ENCODE results near the gene TRMT6. TPM values are rescaled to one million over a fixed set of nuclear protein-coding genes. Genes with fewer than 3 reads are reported as not detected.

Gene TRMT6, protein sequence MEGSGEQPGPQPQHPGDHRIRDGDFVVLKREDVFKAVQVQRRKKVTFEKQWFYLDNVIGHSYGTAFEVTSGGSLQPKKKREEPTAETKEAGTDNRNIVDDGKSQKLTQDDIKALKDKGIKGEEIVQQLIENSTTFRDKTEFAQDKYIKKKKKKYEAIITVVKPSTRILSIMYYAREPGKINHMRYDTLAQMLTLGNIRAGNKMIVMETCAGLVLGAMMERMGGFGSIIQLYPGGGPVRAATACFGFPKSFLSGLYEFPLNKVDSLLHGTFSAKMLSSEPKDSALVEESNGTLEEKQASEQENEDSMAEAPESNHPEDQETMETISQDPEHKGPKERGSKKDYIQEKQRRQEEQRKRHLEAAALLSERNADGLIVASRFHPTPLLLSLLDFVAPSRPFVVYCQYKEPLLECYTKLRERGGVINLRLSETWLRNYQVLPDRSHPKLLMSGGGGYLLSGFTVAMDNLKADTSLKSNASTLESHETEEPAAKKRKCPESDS
- 8.7 and 17.3 TPM in 2 replicates for total RNA-seq (2014; rRNA removed; shearing (Covaris generic))

DNA sequence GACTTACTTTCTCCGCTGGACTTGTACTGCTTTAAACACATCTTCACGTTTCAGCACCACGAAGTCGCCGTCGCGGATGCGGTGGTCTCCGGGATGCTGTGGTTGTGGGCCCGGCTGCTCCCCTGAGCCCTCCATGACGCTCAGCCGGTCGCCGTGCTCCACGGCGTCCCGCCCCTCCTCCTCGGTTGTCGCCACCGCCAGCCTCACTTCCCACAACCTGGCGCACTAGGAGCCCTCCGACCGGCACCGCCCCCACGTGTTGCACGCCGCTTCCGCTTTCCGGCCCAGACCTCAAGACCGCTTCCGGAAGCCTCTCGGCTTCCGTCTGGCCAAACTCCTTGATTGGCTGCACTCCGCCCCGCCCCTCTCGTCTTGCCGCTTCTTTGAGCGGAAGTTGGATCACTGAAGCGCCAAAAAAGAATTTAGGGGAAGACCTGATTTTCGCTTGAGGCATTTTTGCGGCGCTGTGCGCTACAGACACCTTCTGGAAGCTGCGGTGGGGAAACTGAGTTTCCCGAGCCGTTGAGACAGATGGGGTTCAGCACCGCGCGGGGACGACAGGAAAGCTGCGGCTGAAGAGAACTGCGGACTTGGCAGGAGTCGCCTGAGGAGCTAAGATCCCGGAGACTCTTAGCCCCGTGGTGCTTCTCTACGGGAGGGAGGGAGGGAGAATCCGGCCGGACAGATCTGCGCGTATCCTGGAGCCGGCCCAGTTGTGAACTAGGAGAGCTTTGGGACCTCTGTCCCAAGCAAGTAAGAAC is at the start of gene TRMT6, which contains the start of gene MCM8:
Gene TRMT6 (minus strand): TSS at position 263 of the 761 bp plus-strand sequence. CDS start 128 bp downstream, at position 135.
Gene MCM8 (plus strand): TSS at position 382 of the 761 bp plus-strand sequence. CDS start 1,364 bp downstream, outside the sequence.
- DNase-seq (ENCODE audit: low spot score) = peak; percentile 96

DNA sequence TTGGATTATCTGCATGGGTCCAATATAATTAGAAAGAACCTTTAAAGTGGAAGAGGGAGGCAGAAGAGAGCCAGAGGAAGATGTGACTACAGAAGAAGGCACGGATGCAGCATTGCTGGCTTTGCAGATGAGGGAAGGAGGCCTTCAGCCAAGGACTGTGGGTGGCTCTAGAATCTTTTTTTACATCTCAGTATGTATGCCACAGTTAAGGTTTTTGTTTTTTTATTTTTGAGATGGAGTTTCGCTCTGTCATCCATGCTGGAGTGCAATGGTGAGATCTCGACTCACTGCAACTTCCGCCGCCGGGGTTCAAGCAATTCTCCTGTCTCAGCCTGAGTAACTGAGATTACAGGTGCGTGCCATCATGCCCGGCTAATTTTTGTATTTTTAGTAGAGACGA is 49.5 kb upstream of the TRMT6 start:
- no peak for DNase-seq (ENCODE audit: low spot score)

DNA sequence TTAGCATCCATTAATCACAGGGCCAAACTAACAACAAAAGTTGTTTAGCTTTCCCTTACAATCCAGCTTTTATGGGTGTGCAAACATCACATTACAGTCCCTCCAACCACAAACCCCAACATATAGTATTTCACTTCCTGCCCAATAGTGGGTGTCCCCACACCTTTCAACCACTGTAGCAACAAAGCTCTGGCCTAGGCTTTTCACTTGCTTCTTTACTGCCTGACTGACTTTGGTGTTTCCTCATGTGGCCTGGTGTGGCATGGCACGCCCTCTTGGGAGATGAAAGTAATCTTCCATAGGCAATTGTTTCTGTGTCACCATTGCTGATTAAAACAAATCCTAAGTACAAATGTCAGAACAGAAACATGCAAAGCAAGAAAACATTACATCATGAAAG is 46.4 kb upstream of the TRMT6 start:
- peak; percentile 14 for DNase-seq (ENCODE audit: low spot score)

DNA sequence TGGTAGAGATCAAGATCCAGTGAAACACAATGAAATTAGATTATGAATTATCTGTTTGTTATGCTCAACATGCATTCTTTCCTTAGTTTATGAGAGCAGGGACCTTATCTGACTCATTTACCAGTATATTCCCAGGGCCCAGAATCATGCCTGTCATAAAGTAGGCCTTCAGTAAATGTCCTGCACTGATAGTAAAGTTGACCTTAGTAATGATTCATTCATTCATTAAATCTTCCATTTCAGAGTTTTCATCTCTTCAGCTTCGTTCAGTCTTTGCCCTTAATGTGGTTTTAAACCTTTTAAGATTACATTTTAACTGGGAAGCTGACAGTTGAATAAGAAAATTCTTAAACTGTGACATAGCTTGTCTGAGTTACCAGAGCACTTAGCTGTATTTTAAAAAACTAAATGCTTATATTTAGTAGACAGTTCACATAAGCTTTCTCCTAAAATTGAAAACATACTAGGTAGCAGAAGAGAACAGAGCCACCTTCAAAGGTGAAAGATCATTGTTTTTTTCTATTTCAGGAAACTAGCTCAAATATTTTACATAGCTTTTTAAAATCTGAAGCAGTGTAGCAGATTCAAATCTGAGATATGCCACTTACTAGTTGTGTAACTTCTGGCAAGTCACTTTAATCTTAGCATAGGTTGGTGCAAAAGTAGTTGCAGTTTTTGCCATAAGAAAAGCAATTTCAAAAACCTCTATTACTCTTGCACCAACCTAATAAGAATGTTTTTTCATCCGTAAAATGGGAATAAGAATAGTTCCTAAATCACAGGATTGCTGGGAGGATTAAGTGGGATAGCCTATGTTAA is 41.5 kb upstream of the TRMT6 start:
- no peak for DNase-seq (ENCODE audit: low spot score)

DNA sequence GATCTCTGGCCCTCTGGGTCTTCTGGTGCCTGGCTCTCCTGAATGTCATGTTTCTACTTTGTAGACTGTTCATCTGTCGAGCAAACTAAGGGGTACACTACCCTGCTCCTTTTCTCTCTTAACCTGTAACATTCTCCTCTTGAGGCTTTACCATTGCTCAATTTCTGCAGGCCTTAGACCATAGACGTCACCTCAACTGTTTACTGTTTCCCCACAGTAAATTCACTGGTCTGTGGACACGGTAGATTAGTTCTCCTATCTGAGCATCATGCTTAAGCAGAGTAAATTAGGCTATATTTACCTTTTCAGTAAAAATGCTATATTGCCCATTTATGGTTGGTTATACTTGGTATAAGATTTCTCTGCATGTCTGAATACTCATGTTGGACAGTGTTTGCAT is 40.6 kb upstream of the TRMT6 start:
- no peak for DNase-seq (ENCODE audit: low spot score)

DNA sequence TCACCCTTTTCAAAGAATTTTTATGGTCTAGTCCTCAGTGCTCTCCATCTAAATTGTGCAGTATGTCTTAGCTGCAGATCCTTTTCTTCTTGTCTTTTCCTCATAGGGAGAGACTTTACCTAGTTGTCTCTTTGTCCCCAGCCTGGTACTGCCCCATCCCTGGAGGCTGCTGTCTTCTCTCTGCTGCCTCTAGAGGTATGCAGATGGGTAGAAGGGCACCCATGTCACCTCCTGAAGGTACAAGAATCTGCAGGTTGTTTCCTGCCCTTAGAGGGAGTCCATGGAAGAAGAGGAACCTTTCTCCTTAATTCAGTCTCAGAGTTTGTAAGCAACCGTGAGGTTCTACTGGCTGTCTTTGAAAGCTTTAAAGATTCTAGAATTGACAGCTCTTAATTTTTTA is 39.2 kb upstream of the TRMT6 start:
- no peak for DNase-seq (ENCODE audit: low spot score)

DNA sequence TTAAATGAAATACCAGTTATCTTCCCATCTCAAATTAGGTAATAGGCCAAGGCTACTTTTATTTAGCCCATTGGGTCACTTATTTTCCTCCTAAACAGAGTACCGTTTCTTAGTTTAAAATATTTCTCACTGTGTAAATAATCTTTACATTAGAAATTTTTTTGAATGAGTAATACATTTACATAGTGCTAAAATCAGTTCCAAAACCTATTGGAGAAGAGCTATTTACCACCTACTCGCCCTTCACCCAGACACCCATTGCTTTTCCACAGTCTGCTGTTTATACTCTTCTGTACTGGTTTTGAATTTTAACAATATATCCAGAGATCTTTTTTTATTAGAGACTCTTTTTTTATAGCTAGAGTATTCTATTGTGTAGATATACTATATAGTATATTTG is 37.0 kb upstream of the TRMT6 start:
- DNase-seq (ENCODE audit: low spot score) = no peak

DNA sequence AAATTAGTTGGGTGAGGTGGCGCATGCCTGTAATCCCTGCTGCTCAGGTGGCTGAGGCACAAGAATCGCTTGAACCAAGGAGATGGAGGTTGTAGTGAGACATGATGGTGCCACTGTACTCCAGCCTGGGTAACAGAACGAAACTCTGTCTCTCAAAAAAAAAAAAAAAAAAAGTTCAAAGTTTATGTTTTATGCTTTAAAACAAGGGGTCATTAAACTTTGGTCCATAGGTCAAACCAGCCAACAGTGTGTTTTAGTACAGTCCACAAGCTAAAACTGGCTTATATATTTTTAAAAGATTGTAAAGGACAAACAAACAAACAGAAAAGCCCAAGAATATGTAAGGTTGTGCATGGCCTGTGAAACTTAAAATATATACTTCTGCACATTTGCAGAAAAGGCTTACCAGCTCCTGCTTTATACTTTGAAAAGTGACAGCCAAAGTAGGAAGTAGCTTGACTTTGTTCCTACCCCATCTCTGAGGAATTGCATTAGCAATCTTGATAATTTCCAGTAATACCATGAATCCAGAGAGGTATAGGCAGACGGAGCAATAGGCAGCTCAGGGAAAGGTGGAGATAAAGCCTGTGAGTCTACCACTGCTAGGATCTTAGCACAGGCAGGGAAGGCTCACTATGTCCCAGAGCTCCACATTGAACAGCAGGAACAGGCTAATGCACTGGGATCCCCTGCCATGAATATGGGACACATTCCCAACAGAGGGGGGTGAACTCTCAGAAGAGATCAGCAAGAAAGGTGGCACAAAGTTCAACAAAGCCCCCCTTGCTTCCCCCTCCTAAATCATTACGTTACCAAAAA is 30.6 kb upstream of the TRMT6 start:
- DNase-seq (ENCODE audit: low spot score) = no peak

DNA sequence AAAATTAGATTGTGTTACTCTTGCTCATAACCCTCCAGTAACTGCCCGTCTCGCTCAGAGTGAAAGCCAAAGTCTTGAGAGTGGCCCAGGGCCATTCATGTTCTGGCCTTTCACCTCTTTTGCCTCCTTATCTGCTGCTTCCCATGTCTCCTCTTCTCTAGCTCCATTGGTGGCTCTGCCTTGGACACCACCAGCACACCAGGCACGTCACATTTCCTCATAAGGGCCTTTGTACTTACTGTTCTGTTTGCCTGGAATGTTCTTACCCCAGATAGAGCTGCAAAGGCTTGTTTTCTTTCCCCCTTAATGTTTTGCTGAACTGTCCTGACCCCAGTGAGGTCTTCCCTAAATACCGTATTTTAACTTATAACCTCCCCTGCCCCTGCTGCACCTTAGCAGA is 29.5 kb upstream of the TRMT6 start:
- no peak for DNase-seq (ENCODE audit: low spot score)

DNA sequence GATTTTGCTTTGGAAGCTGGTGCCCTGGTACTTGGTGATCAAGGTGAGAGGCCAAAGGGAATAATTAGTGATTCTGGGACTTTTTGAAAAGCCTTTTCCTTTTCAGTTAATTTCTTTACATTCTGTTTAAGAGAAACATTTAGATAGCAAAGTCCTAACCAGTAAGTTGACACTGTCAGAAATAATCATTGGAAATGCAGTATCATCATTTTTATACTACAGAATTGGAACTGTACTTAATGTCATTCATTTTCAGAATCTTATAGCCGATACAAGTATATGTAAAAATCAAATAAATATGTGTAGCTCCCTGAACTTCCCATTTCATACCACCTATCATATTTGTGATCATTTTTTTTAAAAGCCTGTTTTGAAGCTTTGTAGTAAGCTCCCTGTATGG is 27.6 kb upstream of the TRMT6 start:
- DNase-seq (ENCODE audit: low spot score) = no peak

DNA sequence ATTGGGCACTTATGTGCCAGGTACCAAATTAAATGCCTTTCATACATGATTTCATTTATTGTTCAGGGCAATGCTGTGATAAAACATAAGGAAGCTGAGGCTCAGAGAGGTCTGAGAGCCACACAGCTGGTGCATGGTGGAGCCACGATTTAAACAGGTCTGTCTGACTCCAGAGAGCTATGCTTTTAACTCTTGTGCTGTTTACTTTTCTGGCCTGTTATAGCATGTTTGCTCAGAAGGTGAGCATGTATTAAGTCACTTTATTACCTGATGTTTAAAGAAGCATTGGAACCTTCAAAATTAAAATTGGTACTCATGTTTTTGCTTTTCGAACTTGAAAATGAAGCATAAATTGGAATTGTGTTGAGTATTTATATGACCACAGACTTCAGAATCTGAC is 26.9 kb upstream of the TRMT6 start:
- DNase-seq (ENCODE audit: low spot score) = no peak

DNA sequence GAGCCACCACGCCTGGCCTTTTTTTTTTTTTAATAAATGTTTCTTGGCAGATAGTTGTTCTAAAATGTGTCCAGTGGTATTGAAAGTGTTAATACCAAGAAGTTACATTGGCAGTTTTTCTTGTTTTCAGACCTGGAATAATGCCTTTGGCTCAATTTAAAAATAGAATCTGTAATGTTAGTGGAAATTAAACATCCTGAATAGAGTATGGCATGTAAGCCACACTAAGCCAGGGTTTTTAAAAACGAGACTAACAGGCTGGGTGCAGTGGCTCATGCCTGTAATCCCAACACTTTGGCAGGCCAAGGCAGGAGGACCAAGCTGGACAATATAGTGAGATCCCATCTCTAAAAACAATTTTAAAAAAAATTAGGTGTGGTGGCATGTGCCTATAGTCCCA is 25.4 kb upstream of the TRMT6 start:
- DNase-seq (ENCODE audit: low spot score) = no peak

DNA sequence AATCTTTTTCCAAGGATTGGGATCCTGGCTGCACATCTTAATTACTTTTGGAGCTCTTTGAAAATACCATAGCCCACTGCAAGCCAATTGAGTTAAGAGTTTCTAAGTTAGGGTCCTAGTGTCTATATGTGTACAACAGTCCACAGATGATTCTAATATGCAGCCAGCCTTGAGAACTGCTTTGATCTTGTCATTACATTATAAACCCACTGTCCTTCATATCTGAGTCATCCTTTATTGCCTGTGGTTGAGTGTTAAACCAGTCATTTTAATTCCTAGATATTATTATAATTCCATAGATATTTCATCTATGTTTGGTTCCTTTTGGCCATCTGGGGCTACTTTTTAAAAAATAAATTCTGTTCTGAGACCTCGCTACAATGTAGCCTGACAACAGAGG is 24.2 kb upstream of the TRMT6 start:
- DNase-seq (ENCODE audit: low spot score) = no peak

DNA sequence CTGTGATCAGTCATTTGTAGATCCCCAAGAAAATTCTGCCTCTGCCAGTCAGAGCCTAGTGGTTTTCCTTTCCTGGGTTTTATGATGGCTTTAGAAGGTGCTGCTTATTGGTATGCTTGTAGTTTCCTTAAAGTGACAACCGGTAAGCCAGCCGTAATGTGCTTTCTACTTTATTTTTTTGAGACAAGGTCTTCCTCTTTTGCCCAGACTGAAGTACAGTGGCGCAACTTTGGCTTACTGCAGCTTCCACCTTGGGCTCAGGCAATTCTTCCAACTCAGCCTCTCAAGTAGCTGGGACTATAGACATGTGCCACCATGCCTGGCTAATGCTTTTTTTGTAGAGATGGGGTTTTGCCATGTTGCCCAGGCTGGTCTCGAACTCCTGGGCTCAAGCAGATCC is 23.6 kb upstream of the TRMT6 start:
- DNase-seq (ENCODE audit: low spot score) = no peak

DNA sequence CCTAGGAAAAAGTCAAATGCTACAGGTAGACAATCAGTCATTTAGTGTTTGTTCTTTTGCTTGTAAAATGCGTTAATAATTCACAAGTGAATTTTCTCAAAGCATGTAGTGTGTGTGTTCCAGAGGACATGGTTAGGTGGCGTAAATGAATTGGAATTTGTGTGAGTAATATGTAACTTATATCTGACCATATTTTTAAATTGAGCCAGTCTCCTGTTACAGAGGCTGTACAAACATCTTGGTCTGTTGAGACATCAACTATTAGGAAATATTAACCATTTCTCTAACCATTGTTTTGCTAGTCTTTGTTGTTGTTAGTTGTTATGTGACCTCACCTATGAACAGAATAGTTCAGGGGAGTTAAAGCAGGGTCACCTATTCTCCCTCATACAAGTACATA is 22.8 kb upstream of the TRMT6 start:
- no peak for DNase-seq (ENCODE audit: low spot score)

DNA sequence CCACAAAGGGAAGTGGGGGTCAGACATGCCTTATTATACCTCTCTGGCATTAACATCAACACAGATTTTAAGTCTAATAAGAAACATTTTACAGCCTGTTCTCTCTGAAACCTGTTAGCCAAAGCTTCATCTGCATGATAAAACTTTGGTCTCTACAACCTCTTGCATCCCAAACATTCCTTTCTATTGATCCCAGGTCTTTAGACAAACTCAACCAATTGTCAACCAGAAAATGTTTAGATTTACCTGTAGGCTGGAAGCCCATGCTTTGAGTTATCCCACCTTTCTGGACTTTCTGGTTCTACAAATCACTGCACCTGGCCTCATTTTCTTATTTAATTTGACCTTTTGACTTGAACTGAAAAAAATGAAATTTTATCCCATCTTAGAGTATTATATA is 20.9 kb upstream of the TRMT6 start:
- DNase-seq (ENCODE audit: low spot score) = no peak

DNA sequence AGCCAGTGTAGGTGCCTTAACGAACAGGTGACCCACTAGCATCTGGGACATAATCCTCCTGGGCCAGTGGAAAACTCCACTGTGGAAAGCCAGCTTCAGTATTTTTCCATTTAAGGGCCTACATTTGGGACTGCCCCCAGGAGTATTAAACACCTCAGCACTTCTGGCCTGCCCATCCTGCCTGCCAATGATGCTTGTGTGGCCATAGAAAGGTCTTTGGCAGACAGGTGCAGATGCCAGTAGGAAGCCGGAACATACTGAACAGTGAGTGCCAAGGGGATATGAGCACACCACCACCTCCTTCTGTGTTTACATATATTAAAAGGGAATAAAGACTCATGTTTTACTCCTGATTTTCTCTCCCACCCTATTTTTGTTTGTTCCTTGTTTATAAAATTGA is 20.0 kb upstream of the TRMT6 start:
- DNase-seq (ENCODE audit: low spot score) = no peak

DNA sequence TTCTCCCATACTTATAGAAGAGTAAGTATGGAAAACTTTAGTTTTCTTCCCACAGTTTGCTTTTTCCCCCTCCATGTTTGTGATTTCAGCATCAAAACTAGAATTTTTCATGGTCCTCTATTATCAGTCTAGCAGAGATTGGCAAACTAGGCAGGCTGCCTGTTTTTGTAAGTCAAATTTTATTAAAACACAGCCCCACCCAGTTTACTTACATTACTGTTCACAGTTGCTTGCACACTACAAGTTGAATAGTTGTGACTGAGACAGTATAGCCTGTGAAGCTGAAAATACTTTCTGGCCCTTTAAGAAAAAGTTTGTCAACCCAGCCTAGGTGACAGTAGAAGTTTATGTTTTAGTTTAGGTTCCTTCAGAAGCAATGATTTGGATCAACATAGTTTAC is 19.6 kb upstream of the TRMT6 start:
- DNase-seq (ENCODE audit: low spot score) = no peak

DNA sequence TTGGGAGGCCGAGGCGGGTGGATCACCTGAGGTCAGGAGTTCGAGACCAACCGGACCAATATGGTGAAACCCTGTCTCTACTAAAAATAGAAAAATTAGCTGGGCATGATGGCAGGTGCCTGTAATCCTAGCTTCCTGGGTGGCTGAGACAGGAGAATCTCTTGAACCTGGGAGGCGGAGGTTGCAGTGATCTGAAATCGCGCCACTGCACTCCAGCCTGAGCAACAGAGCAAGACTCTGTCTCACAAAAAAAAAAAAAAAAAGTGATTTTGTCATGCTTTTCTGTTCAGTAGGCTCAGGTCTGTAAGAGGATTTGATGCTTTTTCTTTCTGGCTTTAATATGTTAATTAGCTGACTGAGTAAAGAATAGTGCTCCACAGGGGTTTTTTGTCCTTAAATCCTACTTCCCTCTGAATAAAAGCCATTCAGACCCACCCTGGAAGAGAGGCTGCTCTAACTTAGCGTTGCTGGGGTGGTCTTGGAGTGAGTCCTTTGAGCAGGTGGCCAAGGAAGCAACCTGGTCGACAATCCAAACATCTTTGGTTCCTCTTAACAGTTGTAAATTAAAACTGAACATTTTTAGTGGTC is 19.1 kb upstream of the TRMT6 start:
- DNase-seq (ENCODE audit: low spot score) = no peak

DNA sequence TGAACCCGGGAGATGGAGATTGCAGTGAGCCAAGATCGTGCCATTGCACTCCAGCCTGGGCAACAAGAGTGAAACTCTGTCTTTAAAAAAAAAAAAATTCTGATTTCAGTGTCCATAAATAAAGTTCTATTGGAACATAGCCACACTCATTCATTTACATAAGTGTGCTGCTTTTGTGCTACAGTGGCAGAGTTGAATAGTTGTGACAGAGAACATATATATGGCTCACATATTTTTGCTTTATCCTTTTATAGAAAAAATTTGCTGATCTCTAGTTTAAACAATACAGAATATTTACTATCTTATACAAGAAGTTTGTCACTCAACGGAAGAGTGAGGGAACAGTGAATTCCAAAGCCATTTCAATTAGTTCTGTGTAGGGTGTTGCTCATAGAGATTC is 18.1 kb upstream of the TRMT6 start:
- no peak for DNase-seq (ENCODE audit: low spot score)

DNA sequence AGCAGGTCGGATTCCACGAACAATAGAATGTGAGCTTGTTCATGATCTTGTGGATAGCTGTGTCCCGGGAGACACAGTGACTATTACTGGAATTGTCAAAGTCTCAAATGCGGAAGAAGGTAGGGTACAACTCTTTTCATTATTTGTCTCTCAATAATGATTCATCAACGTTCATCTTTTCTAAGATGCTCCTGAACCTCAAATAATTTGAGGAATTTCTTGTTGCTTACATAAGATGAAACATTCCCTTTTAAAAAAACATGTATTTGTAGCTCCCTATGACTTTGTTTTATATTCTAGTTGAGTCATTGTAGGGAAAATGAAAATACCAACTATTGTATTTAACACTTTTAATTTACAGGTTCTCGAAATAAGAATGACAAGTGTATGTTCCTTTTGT is 17.1 kb upstream of the TRMT6 start:
- no peak for DNase-seq (ENCODE audit: low spot score)
